Chondrocyte (in vitro differentiated cells): ENCODE data around the gene ZFYVE27. TPM values are rescaled to one million over a fixed set of nuclear protein-coding genes. Genes with fewer than 3 reads are reported as not detected.

Experiments
- DNase-seq: peaks from one replicate; pipeline ENCODE4 v3.0.0; 2021; ENCODE audit warnings: mixed read lengths, low spot score
- H3K27ac Mint-ChIP-seq: one replicate; pipeline ENCODE4 v1.8.0; 2021; ENCODE audit warnings: mild to moderate bottlenecking, moderate library complexity, mixed read lengths; ENCODE audit not compliant: unreplicated experiment
- H3K27me3 Mint-ChIP-seq: 2 replicates; pipeline ENCODE4 v1.8.0; 2021; ENCODE audit warnings: low read depth, mixed read lengths
- H3K36me3 Mint-ChIP-seq: 2 replicates; pipeline ENCODE4 v1.8.0; 2021; ENCODE audit warnings: low read depth, mixed read lengths
- H3K4me1 Mint-ChIP-seq: 2 replicates; pipeline ENCODE4 v1.8.0; 2021; ENCODE audit warnings: low read depth, mild to moderate bottlenecking, mixed read lengths
- H3K4me3 Mint-ChIP-seq: one replicate; pipeline ENCODE4 v1.8.0; 2021; ENCODE audit warnings: mild to moderate bottlenecking, moderate library complexity, mixed read lengths; ENCODE audit not compliant: unreplicated experiment
- H3K9me3 Mint-ChIP-seq: 2 replicates; pipeline ENCODE4 v1.8.0; 2021; ENCODE audit warnings: low read depth, mixed read lengths
- CTCF ChIP-seq: fragments of 200-600 bp; sonication (generic); IDR thresholded peaks from 2 replicates; pipeline ENCODE4 v1.5.0; 2021; ENCODE audit warnings: antibody characterized with exemption, mild to moderate bottlenecking, moderate library complexity
- total RNA-seq: library from RNA; stranded (reverse); gene quantifications from 3 replicates; pipeline ENCODE4 v1.2.1, GENCODE V29; 2021

The ZFYVE27 gene
- total RNA-seq, 1 donor from 2014 or later: 16.9 TPM

- Mint-ChIP-seq H3K9me3 (no peaks in the 10 kb centered on the region), H3K4me3 (peak overlapping the region; percentile 56), H3K4me1 (peaks cover 19% of the 10 kb centered on the region), H3K27me3 (no peaks in the 10 kb centered on the region), H3K36me3 (peaks cover 4% of the 10 kb centered on the region), H3K27ac (peak overlapping the region; percentile 90)
- no peak for TF ChIP-seq CTCF
- DNase-seq: no peak
These were observed 10.2 kb upstream of the ZFYVE27 start for GRCh38 chr10:97726636-97727178.

- no peak for DNase-seq
- no peak overlapping the region for H3K4me3 Mint-ChIP-seq
- no peak for TF ChIP-seq CTCF
- H3K4me1 Mint-ChIP-seq: peaks cover 21% of the 10 kb centered on the region
- no peaks in the 10 kb centered on the region for H3K27me3 Mint-ChIP-seq
- H3K36me3 Mint-ChIP-seq: peaks cover 2% of the 10 kb centered on the region
- H3K27ac Mint-ChIP-seq: no peak overlapping the region
- no peaks in the 10 kb centered on the region for H3K9me3 Mint-ChIP-seq
These were observed 7.9 kb upstream of the ZFYVE27 start for GRCh38 chr10:97729014-97729413.

- peak; percentile 90 for TF ChIP-seq CTCF
- H3K4me3 Mint-ChIP-seq: no peak overlapping the region
- H3K27me3 Mint-ChIP-seq: no peaks in the 10 kb centered on the region
- H3K4me1 Mint-ChIP-seq: peaks cover 13% of the 10 kb centered on the region
- peaks cover 2% of the 10 kb centered on the region for H3K36me3 Mint-ChIP-seq
- peak; percentile 42 for DNase-seq
- no peaks in the 10 kb centered on the region for H3K9me3 Mint-ChIP-seq
- peak overlapping the region; percentile 29 for H3K27ac Mint-ChIP-seq
These were observed 5.4 kb upstream of the ZFYVE27 start for GRCh38 chr10:97731346-97732051.

GRCh38 chr10:97732052-97732359 is 4.9 kb upstream of the ZFYVE27 start:
- Mint-ChIP-seq H3K36me3 (peaks cover 2% of the 10 kb centered on the region), H3K4me3 (no peak overlapping the region), H3K27ac (no peak overlapping the region), H3K4me1 (peaks cover 13% of the 10 kb centered on the region), H3K9me3 (no peaks in the 10 kb centered on the region), H3K27me3 (no peaks in the 10 kb centered on the region)
- TF ChIP-seq CTCF: peak; percentile 19
- no peak for DNase-seq

- H3K36me3 Mint-ChIP-seq: peaks cover 2% of the 10 kb centered on the region
- TF ChIP-seq CTCF: no peak
- H3K27ac Mint-ChIP-seq: no peak overlapping the region
- no peak overlapping the region for H3K4me3 Mint-ChIP-seq
- no peaks in the 10 kb centered on the region for H3K27me3 Mint-ChIP-seq
- DNase-seq: no peak
- H3K4me1 Mint-ChIP-seq: peaks cover 20% of the 10 kb centered on the region
- H3K9me3 Mint-ChIP-seq: no peaks in the 10 kb centered on the region
These were observed 3.7 kb upstream of the ZFYVE27 start for GRCh38 chr10:97733256-97733655.
